ENCODE results near the gene ARID5B.
"Not testable (repeated sequence)": the region's sequence is repeated elsewhere in the genome, so short reads cannot be mapped to it uniquely, and the experiment has no call there.

The ARID5B gene

GRCh38 chr10:61971003-61971325 is 69.5 kb downstream of the ARID5B start:
- DNase-seq = no peak

DNA sequence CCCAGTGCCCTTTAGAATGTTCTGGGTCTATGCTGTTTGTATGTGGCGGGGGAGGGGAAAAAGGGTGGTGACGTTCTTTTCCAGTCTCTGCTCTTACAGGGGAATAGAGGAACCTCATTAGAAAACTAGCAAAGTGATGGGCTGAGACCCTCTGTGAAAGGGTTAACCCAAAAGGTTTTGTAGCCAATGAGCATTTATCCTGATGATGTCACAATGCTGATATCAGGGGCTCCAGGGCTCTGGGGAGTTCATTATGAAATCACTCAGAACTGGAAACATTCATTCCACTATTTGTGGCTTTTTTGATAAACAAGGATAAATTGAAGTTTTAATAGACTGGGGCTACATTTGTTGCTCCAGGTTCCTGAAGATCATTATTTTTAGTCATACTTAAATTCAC is 71.7 kb downstream of the ARID5B start:
- no peak for DNase-seq

DNA sequence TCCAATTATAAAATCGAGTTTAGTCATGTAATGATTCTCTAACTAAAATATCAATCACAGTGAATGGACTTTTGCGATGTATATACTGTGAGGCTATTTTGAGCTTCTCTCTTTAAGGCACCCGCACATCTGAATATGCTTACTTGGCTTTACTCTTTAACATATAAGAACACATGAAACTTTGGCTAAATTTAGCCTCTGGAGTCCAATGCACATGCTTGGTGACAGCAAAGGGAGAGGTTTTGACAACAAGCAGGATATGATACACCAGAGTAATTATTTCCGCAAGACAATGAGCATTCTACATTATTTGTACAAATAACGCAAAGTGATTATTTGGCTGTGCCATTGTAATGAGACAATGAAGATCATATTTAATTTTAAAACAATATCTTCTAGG is 72.4 kb downstream of the ARID5B start:
- DNase-seq = no peak

DNA sequence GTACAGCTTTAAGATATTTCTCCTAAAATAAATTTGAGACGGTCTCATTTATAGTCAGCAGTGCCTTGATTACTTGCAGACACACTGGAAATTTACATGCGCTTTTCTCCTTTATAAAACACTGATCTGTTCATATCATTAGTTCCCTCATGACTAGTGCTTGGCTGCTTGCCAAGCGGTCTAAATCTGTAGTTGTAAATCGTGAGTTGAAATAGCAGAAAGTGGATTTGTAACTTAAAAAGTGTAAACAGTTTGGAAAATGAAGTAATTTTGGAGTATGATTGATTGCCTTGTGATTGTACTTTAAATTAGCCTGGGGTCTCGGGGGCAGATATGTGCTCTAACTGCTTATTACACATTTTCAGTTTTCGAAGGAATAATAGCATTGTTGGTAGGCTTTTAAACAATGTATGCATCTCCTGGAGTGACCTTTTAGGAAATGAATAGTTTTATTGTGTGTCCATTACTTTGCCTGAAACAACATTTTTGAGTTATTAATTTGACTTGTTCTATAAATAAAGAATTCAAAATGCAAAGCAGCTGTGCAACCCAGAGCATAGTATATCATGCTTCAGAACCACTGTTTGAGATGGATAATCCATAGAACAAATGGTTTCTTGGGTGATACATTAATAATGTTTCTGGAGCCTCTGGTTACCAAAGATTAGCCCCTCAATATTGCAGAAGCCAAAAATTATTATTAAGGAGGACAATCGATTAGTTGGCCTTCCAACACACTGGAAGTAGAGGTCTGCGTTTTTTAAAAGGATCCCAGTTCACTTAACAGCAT is 73.3 kb downstream of the ARID5B start:
- no peak for DNase-seq

DNA sequence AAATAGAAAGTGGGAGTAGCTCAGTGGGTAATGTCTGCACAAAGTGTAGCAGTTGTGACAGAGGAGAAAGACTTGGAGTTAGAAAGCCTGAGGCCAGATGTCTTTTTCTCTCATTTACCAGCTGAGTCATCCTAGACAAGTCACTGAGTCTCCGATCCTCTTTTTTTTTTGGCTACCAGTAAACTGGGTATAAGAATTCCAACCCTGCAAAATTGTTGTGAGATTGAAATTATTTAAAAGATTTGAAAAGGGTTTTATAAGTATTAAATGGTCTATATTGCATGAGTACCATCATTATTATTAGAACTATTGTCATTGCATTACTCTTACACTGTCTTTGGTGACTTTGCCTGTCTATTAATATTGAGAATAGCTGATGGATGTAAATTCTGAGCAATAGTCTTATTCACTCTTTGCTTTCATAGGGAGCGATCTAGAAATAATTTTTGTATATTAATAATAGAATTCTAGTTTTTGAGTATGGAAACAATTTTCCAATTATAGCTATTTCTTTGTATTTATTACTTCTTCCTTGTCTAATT is 74.0 kb downstream of the ARID5B start:
- no peak for DNase-seq

DNA sequence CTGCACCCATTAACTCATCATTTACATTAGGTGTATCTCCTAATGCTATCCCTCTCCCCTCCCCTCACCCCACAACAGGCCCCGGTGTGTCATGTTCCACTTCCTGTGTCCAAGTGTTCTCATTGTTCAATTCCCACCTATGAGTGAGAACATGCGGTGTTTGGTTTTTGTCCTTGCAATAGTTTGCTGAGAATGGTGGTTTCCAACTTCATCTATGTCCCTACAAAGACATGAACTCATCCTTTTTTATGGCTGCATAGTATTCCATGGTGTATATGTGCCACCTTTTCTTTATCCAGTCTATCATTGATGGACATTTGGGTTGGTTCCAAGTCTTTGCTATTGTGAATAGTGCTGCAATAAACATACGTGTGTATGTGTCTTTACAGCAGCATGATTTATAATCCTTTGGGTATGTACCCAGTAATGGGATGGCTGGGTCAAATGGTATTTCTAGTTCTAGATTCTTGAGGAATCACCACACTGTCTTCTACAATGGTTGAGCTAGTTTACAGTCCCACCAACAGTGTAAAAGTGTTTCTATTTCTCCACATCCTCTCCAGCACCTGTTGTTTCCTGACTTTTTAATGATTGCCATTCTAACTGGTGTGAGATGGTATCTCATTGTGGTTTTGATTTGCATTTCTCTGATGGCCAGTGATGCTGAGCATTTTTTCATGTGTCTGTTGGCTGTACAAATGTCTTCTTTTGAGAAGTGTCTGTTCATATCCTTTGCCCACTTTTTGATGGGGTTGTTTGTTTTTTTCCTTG is 75.6 kb downstream of the ARID5B start:
- DNase-seq = not testable (repeated sequence)

DNA sequence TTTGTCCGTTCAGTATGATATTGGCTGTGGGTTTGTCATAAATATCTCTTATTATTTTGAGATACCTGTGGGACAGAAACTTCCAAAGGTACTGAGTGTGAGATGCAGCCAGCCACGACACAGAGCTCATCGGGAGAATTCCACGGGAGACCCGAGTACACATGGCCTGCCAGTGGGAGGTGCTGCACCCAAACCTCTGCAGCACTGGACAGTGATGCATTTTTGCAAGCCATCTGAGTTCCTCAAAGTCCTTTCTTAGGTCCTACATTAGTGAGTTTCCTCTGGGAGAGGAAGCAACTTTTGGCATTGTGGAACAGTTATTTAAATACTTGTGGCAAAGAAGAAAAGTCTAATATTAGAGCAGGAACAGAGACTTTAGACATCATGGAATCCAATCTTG is 77.5 kb downstream of the ARID5B start:
- DNase-seq = no peak

DNA sequence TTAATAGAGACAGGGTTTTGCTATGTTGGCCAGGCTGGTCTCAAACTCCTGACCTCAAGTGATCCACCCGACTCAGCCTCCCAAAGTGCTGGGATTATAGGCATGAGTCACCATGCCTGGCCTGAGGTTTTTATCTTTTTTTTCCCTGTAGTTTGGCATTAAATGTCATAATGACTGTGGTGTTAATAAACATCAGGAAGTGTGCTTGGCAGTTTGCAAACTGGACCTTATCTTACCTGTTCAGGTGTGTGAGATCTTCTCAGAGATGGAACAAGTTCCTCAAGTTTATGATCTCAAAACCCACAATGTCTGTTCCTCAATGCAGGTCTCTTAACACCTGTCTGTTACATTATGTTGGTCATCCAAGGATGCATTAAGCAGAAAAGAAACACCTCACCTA is 80.0 kb downstream of the ARID5B start:
- no peak for DNase-seq

DNA sequence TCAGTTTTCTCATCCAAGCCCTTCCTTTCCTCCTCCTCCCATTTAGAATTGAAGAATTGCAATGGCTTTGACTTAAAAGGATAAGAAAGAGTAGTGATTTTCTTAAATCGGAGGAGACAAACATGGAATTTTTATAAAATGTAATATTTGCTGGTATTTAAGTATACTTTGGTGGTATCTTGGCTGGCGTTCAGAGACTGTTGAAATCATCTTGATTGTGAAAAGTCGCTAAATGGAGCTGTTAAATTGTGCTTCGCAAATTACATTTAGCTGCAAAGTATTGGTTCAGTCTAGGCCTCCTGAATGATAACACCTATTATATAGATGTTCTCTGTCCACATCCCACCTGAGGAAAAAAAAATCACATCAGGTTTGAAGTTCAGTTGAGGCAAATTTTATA is 81.8 kb downstream of the ARID5B start:
- DNase-seq = no peak

DNA sequence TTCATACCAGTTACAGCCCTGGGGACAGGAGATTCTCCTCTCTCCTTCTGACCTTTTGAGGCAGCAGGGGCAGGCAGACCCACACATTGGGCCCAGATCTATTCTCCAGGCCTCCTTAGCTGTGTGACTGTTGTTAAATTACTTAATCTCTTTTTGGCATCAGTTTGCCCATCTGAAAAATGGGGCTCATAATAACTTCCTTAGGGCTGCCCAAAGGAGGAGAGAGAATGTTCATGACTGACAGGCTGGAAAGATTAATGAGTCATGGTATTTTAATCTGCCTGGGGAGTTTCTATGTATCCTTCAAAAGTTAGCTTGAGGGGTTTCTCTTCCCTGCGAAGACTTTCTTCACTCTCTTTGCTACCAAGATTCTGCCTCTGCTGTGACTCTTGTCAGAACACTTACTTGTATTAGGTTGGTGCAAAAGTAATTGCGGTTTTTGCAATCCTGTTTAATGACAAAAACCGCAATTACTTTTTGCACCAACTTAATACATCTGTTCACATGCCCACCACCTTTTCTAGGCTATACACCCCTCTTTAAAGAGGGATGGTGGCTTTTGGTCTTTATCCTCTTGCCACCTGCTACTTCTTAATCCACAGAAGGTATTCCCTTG is 83.4 kb downstream of the ARID5B start:
- no peak for DNase-seq

DNA sequence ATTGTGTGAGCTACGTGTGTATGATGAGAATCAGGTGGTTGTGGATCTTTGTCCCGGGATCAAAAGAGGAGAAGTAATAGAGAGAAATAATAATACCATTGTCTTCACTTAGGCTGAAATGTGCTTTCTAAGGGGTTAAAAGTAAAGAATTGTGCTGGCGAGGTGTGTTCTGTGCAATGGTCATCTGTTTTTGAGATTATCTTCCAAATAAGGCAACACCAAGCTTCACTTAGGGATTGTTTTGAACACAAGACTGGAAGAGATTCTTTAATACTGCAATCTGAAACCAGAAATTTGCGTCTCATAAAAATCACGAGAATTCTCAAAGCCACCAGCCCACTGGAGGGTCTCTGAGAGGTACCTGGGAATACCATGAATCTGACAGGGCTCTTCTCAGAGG is 84.2 kb downstream of the ARID5B start:
- DNase-seq = no peak

DNA sequence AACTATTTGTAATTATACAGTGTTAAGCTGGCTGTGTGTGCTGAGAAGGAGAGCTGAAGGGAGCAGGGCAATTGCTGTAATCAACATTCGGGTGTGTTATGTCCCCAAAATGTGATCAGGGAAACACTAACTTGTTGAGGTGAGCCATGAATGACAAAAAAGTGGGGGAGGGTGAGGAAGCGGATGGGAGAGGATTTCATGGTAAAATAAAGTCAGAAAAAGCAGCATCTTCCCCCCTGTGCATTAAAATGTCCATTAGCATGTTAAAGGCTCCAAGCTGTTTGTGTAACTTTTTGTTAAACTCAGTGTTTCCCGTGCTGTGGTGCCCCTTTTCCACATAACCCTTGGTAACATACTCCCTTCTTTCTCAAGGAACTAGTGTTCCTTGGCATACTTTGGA is 84.9 kb downstream of the ARID5B start:
- no peak for DNase-seq

GRCh38 chr10:61986788-61987492 is 85.4 kb downstream of the ARID5B start:
- no peak for DNase-seq

DNA sequence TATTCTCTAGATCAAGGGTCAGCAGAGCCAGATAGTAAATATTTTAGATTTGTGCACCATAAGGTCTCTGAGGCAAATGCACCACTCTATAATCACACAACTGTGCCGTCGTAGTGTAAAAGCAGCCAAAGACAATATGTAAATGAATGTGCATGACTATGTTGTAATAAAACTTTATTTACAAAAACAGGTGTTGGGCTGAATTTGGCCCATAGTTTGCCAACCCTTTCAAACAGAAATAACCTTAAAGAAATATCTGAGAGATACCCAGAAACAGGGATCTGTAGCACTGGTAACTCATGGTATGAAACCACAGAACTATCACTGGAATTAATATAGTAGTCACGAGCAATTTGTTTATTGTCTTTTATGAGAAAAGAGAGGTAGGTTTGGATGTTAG is 86.0 kb downstream of the ARID5B start:
- no peak for DNase-seq

- DNase-seq = no peak
These were observed 86.5 kb downstream of the ARID5B start for GRCh38 chr10:61987951-61988379.

DNA sequence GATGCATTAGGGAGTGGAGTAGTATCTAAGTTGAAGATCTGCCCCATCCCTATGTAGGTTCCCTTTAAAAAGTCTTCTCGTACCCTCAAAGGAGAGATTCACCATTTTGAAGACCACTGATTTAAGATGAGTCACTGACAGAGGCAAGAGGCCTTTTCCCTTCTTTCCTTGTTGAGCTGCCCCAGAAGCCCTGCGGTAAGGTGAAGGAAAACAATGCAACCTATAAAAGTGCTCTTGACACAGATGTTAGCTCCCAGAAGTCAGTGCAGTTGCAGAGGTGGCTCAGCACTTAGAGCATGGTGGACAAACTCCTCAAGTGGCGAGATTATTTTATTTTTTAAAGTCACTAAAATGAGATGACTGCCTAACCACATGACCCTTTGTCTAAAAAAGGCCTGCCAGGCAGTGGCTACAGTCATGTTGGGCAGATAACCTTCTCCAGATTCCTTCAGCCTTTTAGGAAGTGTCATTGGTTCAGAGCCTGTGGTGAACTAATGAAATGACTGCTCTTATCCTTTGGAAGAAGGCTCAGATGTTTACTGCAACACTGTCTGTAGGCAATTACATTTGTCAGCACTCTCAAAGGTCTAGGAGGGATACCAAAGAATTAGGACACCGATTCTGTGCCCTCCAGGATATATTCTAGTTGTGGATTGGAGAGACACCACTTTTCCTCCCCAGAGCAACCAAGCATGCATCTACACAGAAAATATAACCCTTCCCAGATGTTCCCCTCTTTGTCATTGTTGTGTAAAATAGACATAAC is 88.7 kb downstream of the ARID5B start:
- no peak for DNase-seq

GRCh38 chr10:61990761-61991135 is 89.2 kb downstream of the ARID5B start:
- no peak for DNase-seq

GRCh38 chr10:61991166-61991565 is 89.7 kb downstream of the ARID5B start:
- DNase-seq = no peak

DNA sequence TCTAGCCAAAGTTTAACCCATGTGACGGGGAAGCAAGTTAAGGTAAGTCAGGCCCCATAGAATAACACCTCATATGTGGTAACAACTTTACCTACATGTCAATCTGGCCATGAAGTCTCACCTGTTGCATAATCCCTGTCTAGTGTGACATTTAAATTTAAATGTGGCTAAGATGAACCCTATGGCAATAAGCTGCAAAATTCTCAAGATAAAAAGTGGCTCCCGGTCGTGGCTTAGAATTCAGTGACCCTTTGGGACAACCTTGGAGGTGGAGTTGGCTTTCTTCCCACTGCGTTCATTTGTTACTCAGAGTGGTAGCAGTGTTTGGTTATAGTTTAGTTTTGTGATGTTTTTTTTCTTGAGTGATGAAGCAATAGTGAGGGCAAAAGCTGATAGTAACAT is 90.6 kb downstream of the ARID5B start:
- DNase-seq = no peak

- peak; percentile 44 to 48 for DNase-seq
These were observed 91.5 kb downstream of the ARID5B start for GRCh38 chr10:61992671-61993668.
